GM10248 (cell line): ENCODE data around the gene SYNPO2.
"Not testable (repeated sequence)": the region's sequence is repeated elsewhere in the genome, so short reads cannot be mapped to it uniquely, and the experiment has no call there.

ENCODE experiments used
- CTCF ChIA-PET: fragments of 300-600 bp; sonication (Branson Sonifier 250); formaldehyde crosslinking; extraction: SDS; loops from one replicate; lab custom pipeline; 2021; ENCODE audit warnings: antibody characterized with exemption; lab: Yijun Ruan, JAX
- POLR2A ChIA-PET: fragments of 350-650 bp; sonication (Branson Sonifier 250); formaldehyde crosslinking; extraction: SDS; loops from one replicate; lab custom pipeline; 2020; ENCODE audit warnings: antibody characterized with exemption; lab: Yijun Ruan, JAX
- DNase-seq: peaks from one replicate; pipeline ENCODE4 v3.0.0; 2012; ENCODE audit errors: extremely low spot score
- TF ChIP-seq, protein P1 (sequence below): IDR thresholded peaks from 2 replicates; pipeline ENCODE4 v1.5.1; 2012; ENCODE audit warnings: mild to moderate bottlenecking, low read depth; ENCODE audit errors: extremely low read depth, missing control alignments, control extremely low read depth

The SYNPO2 gene

DNA sequence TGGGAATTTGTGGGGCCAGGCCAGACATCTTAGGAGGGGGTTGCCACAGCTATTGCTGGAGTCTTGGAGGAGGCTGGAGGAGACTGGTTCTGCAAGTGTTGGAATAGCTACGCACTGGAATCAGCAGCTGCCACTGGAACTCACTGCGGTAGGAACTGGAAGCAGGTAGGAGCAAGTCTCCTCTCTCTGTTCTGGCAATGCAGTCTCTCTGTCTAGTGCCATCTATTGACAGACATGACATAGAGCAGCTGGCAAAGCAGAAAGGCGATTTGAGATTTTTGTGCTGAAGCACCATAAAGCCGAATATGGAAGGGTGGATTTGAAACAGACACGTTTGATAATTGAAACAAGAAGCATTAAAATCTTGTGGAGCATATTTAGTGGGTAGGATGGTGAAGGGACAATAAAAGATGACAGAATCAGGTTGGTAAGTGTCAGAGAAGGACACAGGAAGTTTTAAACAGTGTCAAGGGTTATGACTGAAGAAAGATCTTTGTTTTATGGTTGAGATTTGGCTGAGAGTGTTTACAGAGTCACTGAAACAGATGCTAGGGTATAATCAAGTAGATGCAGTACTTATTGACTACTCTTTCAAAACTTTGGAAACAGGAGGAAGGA, 23.5 kb upstream of the SYNPO2 start:
- TF ChIP-seq, protein P1, sequence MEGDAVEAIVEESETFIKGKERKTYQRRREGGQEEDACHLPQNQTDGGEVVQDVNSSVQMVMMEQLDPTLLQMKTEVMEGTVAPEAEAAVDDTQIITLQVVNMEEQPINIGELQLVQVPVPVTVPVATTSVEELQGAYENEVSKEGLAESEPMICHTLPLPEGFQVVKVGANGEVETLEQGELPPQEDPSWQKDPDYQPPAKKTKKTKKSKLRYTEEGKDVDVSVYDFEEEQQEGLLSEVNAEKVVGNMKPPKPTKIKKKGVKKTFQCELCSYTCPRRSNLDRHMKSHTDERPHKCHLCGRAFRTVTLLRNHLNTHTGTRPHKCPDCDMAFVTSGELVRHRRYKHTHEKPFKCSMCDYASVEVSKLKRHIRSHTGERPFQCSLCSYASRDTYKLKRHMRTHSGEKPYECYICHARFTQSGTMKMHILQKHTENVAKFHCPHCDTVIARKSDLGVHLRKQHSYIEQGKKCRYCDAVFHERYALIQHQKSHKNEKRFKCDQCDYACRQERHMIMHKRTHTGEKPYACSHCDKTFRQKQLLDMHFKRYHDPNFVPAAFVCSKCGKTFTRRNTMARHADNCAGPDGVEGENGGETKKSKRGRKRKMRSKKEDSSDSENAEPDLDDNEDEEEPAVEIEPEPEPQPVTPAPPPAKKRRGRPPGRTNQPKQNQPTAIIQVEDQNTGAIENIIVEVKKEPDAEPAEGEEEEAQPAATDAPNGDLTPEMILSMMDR = peak; percentile 64
- ChIA-PET CTCF (interaction anchor here (0.9 to 1.9 kb wide), 21 partner anchors 8 to 234 kb away, joined by 3 to 10 read pairs (median 4); partner anchors contain the start of gene SYNPO2), POLR2A (no interaction called here)
- DNase-seq = peak; percentile 50

DNA sequence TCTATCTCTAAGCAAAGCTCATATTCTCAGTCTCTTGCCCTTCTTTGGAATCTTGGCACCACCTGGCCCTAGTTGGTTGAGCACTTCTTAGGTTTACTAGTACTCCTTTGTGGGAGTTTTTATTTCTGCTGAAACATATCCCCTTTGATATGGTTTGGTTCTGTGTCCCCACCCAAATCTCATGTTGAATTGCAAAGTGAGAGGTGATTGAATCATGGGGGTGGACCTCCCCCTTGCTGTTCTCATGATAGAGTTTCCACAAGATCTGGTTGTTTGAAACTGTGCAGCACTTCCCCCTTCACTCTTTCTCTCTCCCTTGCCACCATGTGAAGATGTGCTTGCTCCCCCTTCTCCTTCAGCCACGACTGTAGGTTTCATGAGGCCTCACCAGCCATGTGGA, 22.2 kb upstream of the SYNPO2 start:
- DNase-seq = no peak
- TF ChIP-seq, protein P1 = no peak
- ChIA-PET CTCF (interaction anchor here (1.8 kb wide), 1 partner anchor 10 kb away, joined by 3 read pairs; no protein-coding TSS in a partner anchor), POLR2A (no interaction called here)

DNA sequence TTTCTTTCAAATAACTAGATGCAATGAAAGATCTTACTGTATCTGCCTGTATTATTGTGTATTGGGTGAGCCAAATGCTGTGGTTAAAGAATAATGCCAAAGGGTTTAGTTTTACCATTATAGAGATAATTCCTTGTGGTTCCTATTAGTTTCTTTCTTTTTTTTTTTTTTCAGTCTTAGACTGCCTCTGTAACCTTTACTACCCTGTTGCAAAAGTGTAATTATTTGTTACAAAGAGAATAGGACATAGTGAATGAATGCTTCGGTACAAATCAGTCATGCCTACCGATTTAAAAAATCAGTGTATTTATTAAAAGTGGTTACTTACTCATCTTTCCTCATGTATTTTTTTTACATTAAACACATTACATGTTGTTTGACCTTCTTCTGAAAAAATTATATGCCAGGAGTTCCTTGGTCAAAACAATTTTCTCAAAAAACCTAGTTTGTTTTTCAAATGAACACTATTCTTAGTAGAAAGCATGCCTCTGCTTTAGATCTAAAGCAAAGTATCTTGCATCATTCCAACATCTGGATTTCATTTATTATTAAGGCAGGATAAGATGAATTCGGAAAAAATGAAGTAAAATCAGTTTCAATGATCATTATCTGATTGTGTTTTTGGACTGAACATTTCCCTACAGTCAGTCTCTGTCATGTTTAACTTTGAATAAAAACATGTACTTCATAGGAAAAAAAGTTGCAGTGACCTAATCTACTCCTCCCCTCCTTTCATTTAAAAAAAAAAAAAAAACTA, 21.2 kb upstream of the SYNPO2 start:
- POLR2A ChIA-PET = no interaction called here
- DNase-seq = no peak
- TF ChIP-seq, protein P1 = no peak
- CTCF ChIA-PET = no interaction called here

DNA sequence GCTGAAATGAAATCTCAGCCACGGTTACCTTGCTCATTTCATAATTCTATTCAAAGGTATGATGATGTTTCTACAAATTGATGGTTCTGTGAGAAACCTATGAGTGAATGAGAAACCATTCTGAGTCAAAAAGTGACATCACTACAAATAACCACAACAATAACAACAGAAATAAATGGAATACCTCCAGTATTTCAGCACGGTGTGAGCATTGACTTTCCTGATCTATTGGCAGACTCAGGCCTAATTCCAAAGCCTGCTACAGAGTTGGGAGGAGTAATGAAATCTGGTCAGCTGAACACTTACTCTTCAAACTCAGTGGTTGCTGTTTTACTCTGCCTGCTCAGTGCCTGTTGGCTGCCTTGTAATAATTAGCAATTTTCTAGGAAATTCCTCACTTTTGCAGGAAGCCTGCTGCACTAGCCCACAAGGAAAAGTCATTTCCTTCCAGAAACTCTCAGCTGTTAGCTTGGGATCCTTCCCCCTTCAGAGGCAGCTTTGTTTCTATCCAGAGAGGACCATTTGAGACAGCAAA, 18.8 kb upstream of the SYNPO2 start:
- TF ChIP-seq, protein P1 = no peak
- POLR2A ChIA-PET = no interaction called here
- CTCF ChIA-PET = interaction anchor here (0.9 kb wide), 2 partner anchors 14 to 17 kb away, joined by 3 read pairs; no protein-coding TSS in a partner anchor
- no peak for DNase-seq

DNA sequence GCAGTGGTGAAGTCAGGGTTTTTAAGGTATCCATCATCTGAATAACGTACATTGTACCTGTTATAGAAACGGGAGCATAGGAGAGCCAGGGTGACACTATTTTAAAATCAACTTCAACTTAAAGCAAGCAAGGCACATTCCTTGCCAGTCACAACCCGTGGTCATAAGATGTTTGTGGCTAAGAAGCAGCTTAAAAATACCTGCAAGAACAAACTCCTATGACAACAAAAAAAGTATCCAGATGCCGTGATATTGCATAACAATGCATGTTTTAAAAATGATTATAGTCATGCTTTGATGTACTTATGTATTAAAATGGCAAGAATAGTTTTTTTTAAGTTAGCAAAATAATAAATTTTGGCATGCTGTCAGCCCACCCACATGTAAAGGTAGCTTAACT, 16.5 kb upstream of the SYNPO2 start:
- CTCF ChIA-PET = interaction anchor here (1.1 to 2.5 kb wide), 3 partner anchors 10 to 19 kb away, joined by 3 to 11 read pairs (median 3); no protein-coding TSS in a partner anchor

DNA sequence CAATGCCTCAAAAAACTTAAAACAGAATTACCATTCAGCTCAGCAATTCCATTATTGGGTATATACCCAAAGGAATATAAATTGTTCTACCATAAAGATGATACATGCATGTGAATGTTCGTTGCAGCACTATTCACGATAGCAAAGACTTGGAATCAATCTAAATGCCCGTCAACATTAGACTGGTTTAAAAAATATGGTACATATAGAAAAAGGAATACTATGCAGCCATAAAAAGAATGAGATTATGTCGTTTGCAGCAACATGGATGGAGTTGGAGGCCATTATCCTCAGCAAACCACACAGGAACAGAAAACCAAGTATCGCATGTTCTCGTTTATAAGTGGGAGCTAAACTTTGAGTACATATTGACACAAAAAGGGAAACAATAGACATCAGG, 10.9 kb upstream of the SYNPO2 start:
- DNase-seq = no peak
- TF ChIP-seq, protein P1 = no peak
- ChIA-PET POLR2A (no interaction called here), CTCF (interaction anchor here (0.7 to 3.1 kb wide), 4 partner anchors 13 to 571 kb away, joined by 3 to 12 read pairs (median 4); no protein-coding TSS in a partner anchor)

More for the DNA sequence above, 16.5 kb upstream of the SYNPO2 start:
- POLR2A ChIA-PET = no interaction called here
- TF ChIP-seq, protein P1 = no peak
- no peak for DNase-seq

DNA sequence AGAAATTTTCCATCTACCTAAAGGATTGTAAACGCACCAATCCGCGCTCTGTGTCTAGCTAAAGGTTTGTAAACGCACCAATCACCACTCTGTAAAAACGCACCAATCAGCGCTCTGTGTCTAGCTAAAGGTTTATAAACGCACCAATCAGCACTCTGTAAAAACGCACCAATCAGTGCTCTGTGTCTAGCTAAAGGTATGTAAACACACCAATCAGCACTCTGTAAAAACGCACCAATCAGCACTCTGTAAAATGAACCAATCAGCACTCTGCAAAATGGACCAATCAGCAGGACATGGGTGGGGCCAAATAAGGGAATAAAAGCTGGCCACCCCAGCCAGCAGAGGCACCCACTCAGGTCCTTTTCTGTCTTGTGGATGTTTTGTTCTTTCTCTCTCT, 10.1 kb upstream of the SYNPO2 start:
- POLR2A ChIA-PET = not testable (repeated sequence)
- CTCF ChIA-PET = interaction anchor here (0.9 to 3.1 kb wide), 3 partner anchors 13 to 107 kb away, joined by 4 to 12 read pairs (median 4); no protein-coding TSS in a partner anchor

More for the DNA sequence above, 10.1 kb upstream of the SYNPO2 start:
- not testable (repeated sequence) for DNase-seq
